GM12878 (cell line): ENCODE data around the gene GIT1.

ENCODE experiments used
- ATF3 ChIP-seq: IDR thresholded peaks from 2 replicates; pipeline ENCODE4 v1.6.1; 2011; ENCODE audit warnings: low read depth, mild to moderate bottlenecking, low read length, moderate library complexity, borderline replicate concordance; ENCODE audit errors: extremely low read depth
- CTCF ChIP-seq, 3 experiments: IDR thresholded peaks in 2 of 3; conservative IDR thresholded peaks in 1 of 3; 2 replicates each; pipeline ENCODE4 v1.5.1; 2011; ENCODE audit warnings: low read depth in 3 of 3, low read length in 3 of 3, mild to moderate bottlenecking in 3 of 3, control low read depth in 2 of 3, moderate library complexity in 2 of 3, inconsistent platforms in 1 of 3, mixed read lengths in 1 of 3; ENCODE audit not compliant: control insufficient read depth in 2 of 3, insufficient read depth in 1 of 3; ENCODE audit errors: extremely low read depth in 1 of 3
- POLR2A ChIP-seq: IDR thresholded peaks from 2 replicates; pipeline ENCODE4 v1.6.1; 2011; ENCODE audit warnings: low read depth, mild to moderate bottlenecking, low read length
- POLR2AphosphoS5 ChIP-seq: IDR thresholded peaks from 2 replicates; pipeline ENCODE4 v1.6.1; 2011; ENCODE audit warnings: mild to moderate bottlenecking, low read length, inconsistent platforms
- SREBF2 ChIP-seq: IDR thresholded peaks from 2 replicates; pipeline ENCODE4 v1.6.1; 2012; ENCODE audit warnings: mild to moderate bottlenecking, low read length
- TAF1 ChIP-seq: IDR thresholded peaks from 2 replicates; pipeline ENCODE4 v1.6.1; 2011; ENCODE audit warnings: mild to moderate bottlenecking, low read depth, low read length, borderline replicate concordance
- TCF7 ChIP-seq: IDR thresholded peaks from 2 replicates; pipeline ENCODE4 v1.6.1; 2014; ENCODE audit warnings: antibody characterized with exemption, borderline replicate concordance
- USF2 ChIP-seq: IDR thresholded peaks from 2 replicates; pipeline ENCODE4 v1.6.1; 2011; ENCODE audit warnings: low read depth, low read length, improper control_type of control experiment, borderline replicate concordance
- ZNF592 ChIP-seq: fragments of 450-650 bp; IDR thresholded peaks from 2 replicates; pipeline ENCODE4 v1.6.1; 2017; ENCODE audit warnings: mild to moderate bottlenecking, moderate library complexity

- TF ChIP-seq CTCF (IDR thresholded peaks at IDR 0.05 in 2 of 3, conservative IDR thresholded peaks at IDR 0.05 in 1 of 3; ENCODE audit: control insufficient read depth in 2 of 3, extremely low read depth in 1 of 3, insufficient read depth in 1 of 3, low read depth in 3 of 3, low read length in 3 of 3) (no peak), SREBF2 (no peak), ZNF592 (no peak), POLR2A (no peak), USF2 (no peak), ATF3 (no peak), POLR2AphosphoS5 (no peak), TAF1 (no peak), TCF7 (no peak)
Observed at GRCh38 chr17:29578626-29579485, 10.6 kb downstream of the GIT1 start.
